ENCODE results near the gene ATG9B. TPM values are rescaled to one million over a fixed set of nuclear protein-coding genes. Genes with fewer than 3 reads are reported as not detected.

ATG9B gene
- polyA plus RNA-seq, 2 of the 4 experiments (the other 2 are of a cell fraction) = 0.06 to 0.23 TPM

DNA sequence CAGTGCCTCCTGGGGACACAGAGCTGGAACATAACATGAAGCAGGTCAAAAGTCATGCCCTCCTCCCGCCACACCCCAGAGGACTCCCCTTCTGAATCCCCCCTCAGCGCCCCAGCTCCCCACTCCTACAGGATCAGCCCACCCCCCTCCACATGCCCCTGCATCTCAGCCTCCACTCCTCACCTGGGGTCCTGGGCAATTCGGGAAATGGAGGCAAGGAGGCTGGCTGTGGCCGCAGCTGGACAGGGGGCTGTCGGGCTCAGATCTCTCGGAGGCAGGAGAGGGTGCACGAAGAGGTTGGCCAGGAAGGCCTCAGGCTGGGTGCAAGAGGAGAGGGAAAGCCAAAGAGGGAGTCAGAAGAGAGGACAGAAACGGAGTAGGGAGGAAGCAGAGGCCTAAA, 7.8 kb downstream of the ATG9B start (continued):
- TF ChIP-seq, protein P1, sequence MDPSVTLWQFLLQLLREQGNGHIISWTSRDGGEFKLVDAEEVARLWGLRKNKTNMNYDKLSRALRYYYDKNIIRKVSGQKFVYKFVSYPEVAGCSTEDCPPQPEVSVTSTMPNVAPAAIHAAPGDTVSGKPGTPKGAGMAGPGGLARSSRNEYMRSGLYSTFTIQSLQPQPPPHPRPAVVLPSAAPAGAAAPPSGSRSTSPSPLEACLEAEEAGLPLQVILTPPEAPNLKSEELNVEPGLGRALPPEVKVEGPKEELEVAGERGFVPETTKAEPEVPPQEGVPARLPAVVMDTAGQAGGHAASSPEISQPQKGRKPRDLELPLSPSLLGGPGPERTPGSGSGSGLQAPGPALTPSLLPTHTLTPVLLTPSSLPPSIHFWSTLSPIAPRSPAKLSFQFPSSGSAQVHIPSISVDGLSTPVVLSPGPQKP (IDR thresholded peaks at IDR 0.05; ENCODE audit: low read depth, low read length) = no peak
- TF ChIP-seq, protein P2, sequence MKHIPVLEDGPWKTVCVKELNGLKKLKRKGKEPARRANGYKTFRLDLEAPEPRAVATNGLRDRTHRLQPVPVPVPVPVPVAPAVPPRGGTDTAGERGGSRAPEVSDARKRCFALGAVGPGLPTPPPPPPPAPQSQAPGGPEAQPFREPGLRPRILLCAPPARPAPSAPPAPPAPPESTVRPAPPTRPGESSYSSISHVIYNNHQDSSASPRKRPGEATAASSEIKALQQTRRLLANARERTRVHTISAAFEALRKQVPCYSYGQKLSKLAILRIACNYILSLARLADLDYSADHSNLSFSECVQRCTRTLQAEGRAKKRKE (CRISPR knock-in tag; IDR thresholded peaks at IDR 0.05; ENCODE audit: low read depth) = no peak
- TF ChIP-seq EP300 (IDR thresholded peaks at IDR 0.05) (no peak), FOXS1 (CRISPR knock-in tag; IDR thresholded peaks at IDR 0.05) (no peak), CBX8 (IDR thresholded peaks at IDR 0.05) (no peak), RFX5 (IDR thresholded peaks at IDR 0.05) (no peak), MYC (IDR thresholded peaks at IDR 0.05; ENCODE audit: borderline replicate concordance, low read length) (no peak), RARB (CRISPR knock-in tag; IDR thresholded peaks at IDR 0.05) (no peak), CHD2 (IDR thresholded peaks at IDR 0.05; ENCODE audit: low read length, partially characterized antibody) (no peak), NPAS2 (CRISPR knock-in tag; IDR thresholded peaks at IDR 0.05; ENCODE audit: borderline replicate concordance) (no peak), POLR2A (IDR thresholded peaks at IDR 0.05; ENCODE audit: low read length) (no peak)

DNA sequence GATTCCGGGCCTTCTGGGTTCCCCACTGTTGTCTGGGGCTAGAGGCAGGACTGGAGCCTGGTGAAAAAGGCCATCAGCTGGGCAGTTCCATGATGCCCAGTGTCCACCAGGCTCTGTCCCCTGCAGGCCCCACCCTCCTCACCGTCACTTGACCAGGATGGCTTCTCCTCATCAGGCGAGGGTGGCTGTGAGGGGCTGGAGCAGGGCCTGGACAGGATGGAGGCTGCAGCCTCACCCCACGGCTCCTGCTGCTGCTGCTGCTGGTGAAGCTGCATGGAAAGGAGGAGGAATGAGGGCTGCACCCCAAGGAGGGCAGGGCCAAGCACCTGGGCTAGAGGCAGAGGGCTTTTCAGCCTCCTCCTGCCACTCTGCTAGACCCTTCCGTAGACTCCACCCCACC, 8.3 kb downstream of the ATG9B start:
- WGBS (ENCODE audit: missing lambda C conversion rate) = 80% methylated on average over 4 of the region's 5 CpGs
- no peak for DNase-seq (ENCODE audit: low read depth in 1 of 2, low spot score in 1 of 2)
- H3K27ac ChIP-seq = no peak overlapping the region
- CTCF ChIA-PET = interaction anchor here (1.9 to 9.0 kb wide), 8 partner anchors 11 to 118 kb away, joined by 7 to 110 read pairs (median 30); partner anchors contain the start of genes ABCB8 and NOS3
- H3K4me2 ChIP-seq = no peak overlapping the region
- no peak overlapping the region for H3K4me3 ChIP-seq
- peaks cover 15% of the 10 kb centered on the region; the same call in 2 of the 3 replicates for H3K4me1 ChIP-seq
- FAIRE-seq = no peak
- TF ChIP-seq EHF (CRISPR knock-in tag; IDR thresholded peaks at IDR 0.05) (no peak), CHD2 (IDR thresholded peaks at IDR 0.05; ENCODE audit: low read length, partially characterized antibody) (no peak), HEYL (CRISPR knock-in tag; IDR thresholded peaks at IDR 0.05) (no peak), MAX (IDR thresholded peaks at IDR 0.05) (no peak), POLR2A (IDR thresholded peaks at IDR 0.05; ENCODE audit: low read length) (no peak), MAZ (IDR thresholded peaks at IDR 0.05; ENCODE audit: borderline replicate concordance, low read depth, low read length) (no peak), RFX5 (IDR thresholded peaks at IDR 0.05) (no peak), EHMT2 (IDR thresholded peaks at IDR 0.05; ENCODE audit: low read depth) (no peak), CBX2 (IDR thresholded peaks at IDR 0.05; ENCODE audit: borderline replicate concordance, low read depth) (no peak), FOXS1 (CRISPR knock-in tag; IDR thresholded peaks at IDR 0.05) (no peak)
- TF ChIP-seq, protein P3, sequence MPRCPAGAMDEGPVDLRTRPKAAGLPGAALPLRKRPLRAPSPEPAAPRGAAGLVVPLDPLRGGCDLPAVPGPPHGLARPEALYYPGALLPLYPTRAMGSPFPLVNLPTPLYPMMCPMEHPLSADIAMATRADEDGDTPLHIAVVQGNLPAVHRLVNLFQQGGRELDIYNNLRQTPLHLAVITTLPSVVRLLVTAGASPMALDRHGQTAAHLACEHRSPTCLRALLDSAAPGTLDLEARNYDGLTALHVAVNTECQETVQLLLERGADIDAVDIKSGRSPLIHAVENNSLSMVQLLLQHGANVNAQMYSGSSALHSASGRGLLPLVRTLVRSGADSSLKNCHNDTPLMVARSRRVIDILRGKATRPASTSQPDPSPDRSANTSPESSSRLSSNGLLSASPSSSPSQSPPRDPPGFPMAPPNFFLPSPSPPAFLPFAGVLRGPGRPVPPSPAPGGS (IDR thresholded peaks at IDR 0.05) = no peak
- TF ChIP-seq, protein P4, sequence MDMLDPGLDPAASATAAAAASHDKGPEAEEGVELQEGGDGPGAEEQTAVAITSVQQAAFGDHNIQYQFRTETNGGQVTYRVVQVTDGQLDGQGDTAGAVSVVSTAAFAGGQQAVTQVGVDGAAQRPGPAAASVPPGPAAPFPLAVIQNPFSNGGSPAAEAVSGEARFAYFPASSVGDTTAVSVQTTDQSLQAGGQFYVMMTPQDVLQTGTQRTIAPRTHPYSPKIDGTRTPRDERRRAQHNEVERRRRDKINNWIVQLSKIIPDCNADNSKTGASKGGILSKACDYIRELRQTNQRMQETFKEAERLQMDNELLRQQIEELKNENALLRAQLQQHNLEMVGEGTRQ (IDR thresholded peaks at IDR 0.05) = no peak
- POLR2A ChIA-PET = no interaction called here
- ATAC-seq = no peak
- H3K9me3 ChIP-seq = no peaks in the 10 kb centered on the region

GRCh38 chr7:151014950-151015349, 9.3 kb downstream of the ATG9B start:
- ATAC-seq (no peak), DNase-seq (ENCODE audit: low read depth in 1 of 2, low spot score in 1 of 2) (no peak), FAIRE-seq (no peak)
- H3K4me1 ChIP-seq = peaks cover 24% of the 10 kb centered on the region; the same call in 2 of the 3 replicates
- H3K4me2 ChIP-seq = no peak overlapping the region
- WGBS (ENCODE audit: missing lambda C conversion rate) = 68% methylated on average over 8 of the region's 8 CpGs
- H3K27ac ChIP-seq = no peak overlapping the region
- TF ChIP-seq HOXA7 (CRISPR knock-in tag; IDR thresholded peaks at IDR 0.05) (no peak), CEBPB (IDR thresholded peaks at IDR 0.05) (no peak)
- TF ChIP-seq, protein P5, sequence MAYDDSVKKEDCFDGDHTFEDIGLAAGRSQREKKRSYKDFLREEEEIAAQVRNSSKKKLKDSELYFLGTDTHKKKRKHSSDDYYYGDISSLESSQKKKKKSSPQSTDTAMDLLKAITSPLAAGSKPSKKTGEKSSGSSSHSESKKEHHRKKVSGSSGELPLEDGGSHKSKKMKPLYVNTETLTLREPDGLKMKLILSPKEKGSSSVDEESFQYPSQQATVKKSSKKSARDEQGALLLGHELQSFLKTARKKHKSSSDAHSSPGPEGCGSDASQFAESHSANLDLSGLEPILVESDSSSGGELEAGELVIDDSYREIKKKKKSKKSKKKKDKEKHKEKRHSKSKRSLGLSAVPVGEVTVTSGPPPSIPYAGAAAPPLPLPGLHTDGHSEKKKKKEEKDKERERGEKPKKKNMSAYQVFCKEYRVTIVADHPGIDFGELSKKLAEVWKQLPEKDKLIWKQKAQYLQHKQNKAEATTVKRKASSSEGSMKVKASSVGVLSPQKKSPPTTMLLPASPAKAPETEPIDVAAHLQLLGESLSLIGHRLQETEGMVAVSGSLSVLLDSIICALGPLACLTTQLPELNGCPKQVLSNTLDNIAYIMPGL (CRISPR knock-in tag; IDR thresholded peaks at IDR 0.05; ENCODE audit: borderline replicate concordance) = no peak
- no peaks in the 10 kb centered on the region for H3K9me3 ChIP-seq
- H3K4me3 ChIP-seq = no peak overlapping the region
- CTCF ChIA-PET = interaction anchor here (0.6 to 5.7 kb wide), 9 partner anchors 13 to 730 kb away, joined by 3 to 25 read pairs (median 3); partner anchors contain the start of genes ABCB8 and NOS3
- POLR2A ChIA-PET = no interaction called here

All from A549 (cell line).